Stimulated activated CD4-positive, alpha-beta T cell treated with anti-CD3 and anti-CD28 coated beads, Interleukin-12 subunit alpha, Interleukin-12 subunit beta, amount 100 ng/mL, for 48 hours (primary cell): ENCODE results near the gene PHF20.
"Not testable (repeated sequence)": the region's sequence is repeated elsewhere in the genome, so short reads cannot be mapped to it uniquely, and the experiment has no call there.

ENCODE experiments used
- DNase-seq, 3 donors: peaks; one replicate each; pipeline ENCODE4 v3.0.0-alpha.2; 2020; ENCODE audit warnings: low read depth in 2 of 3, low spot score in 1 of 3

The PHF20 gene

GRCh38 chr20:35883778-35884540 lies 112.1 kb downstream of the PHF20 start:
- peak; percentile 15 to 35 (median 27) for DNase-seq

DNA sequence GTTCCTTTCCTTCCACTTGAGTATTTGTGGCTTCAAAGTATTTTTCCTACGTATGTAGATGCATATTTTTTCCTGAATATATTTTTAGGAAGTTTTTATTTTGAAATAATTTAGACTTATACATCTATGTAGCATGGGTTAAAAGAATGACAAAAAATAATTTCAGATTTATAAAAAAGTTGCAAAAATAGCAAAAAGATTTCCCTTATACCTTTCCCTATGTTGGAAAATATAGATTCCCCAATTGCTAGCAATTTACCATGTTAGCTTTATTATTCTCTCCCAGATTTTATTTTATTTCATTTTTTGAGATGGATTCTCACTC lies 112.7 kb downstream of the PHF20 start:
- no peak for DNase-seq

GRCh38 chr20:35885212-35885611 lies 113.4 kb downstream of the PHF20 start:
- DNase-seq = no peak

- no peak for DNase-seq
These were observed 114.7 kb downstream of the PHF20 start for GRCh38 chr20:35886537-35886936.

- no peak for DNase-seq
These were observed 115.7 kb downstream of the PHF20 start for GRCh38 chr20:35887393-35888064.

- DNase-seq = no peak
These were observed 116.8 kb downstream of the PHF20 start for GRCh38 chr20:35888657-35889056.

DNA sequence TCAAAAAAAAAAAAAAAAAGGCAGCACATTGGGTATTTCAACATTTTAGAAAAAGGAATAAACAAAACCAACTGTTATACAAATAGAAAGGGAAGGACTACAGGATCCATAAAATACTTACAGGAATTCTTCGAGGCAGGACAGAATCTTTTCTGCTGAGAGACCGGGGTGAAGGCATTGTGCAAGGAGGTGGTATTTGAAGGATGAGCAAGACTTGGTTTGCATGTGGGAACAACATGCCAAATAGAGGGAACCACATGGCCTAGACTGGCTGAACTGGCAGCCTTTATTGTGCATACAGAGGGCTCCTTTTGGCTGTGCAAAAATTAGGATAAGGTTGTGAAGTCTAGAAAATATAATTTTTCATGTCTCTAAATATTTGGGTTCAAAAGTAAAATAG lies 119.6 kb downstream of the PHF20 start:
- DNase-seq = no peak

DNA sequence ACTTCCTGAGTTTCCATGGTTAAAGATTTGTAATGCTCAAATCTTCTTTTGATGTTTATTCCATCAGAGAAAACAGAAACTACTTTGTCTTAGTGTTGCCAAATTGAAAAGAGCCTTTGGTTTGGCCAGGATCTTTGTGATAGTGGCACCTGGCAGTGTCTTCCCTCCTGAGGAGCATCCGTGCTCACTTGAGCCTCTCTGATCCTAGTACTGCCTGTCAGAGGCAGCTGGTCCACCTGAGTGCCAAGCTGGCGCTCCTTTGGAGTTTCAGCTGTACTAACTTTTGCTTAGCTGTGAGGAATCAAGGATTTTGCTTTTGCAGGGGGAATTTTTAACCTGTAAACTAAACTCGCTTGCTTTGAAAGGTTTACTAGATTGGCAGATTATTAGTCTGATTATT lies 121.1 kb downstream of the PHF20 start:
- DNase-seq = no peak

GRCh38 chr20:35893942-35894341 lies 122.1 kb downstream of the PHF20 start:
- DNase-seq = no peak

DNA sequence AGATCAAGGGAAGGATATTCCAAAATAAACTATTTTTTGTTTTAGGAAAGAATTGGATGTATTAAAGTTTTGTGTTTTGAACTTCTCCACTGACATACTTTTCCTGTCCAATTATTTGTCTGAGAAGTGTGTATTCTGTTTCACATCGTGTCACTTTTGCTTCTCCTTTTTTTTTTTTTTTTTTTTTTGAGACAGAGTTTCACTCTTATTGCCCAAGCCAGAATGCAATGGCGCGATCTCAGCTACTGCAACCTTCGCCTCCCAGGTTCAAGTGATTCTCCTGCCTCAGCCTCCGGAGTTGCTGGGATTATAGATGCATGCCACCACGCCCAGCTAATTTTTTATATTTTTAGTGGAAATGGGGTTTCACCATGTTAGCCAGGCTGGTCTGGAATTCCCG lies 123.7 kb downstream of the PHF20 start:
- not testable (repeated sequence) for DNase-seq

- no peak for DNase-seq
These were observed 127.2 kb downstream of the PHF20 start for GRCh38 chr20:35899064-35899463.

DNA sequence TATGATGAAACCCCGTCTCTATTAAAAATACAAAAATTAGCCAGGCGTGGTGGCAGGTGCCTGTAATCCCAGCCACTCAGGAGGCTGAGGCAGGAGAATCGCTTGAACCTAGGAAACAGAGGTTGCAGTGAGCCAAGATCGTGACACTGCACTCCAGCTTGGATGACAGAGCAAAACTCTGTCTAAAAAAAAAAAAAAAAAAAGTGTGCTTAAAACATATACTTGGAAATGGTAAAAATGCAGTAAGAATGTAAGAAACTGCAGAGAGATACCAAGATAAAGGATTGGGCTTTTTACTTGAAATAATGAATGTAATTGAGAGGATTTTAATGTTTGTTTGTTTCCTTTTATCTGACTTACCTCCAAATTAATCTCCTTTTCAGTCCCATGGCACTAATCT lies 129.4 kb downstream of the PHF20 start:
- DNase-seq = not testable (repeated sequence)

DNA sequence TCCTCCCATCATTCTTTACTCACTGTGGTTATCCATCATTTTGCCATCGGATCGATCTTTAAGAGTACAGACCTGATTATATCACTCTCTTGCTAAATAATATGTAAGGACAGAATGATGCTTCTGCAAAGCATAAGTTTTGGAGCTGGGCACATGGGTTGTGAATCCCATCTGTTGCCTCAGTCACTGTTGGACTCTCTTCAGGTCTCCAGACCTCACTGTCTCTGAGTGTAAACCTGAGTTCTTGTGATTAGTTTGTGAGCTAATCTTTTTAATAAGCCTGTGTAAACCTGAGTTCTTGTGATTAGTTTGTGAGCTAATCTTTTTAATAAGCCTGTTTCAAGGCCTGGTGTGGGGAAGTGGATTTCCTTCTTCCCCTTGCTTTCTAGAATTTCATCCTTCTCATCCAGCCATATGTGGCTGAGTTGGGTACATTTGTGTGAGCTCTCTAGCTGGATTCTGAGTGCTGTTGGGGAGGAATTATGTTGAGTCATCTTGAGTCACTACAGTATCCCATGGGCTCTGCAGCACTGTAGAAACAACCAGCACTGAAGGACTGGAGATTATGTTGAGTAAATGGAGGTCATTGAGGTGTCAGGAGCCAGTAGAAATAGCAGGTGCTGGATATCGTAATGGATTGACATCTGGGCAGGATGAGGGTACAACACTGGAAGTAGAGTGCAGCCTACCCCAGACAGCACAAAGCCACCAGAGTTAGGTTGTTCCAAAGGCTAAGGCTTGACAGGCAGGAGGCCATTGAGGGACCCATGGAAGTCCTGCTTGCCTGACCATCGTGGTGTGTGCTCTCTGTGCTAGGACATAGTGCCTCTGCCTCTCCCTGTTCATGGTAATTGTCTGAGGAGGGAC lies 130.1 kb downstream of the PHF20 start:
- no peak for DNase-seq

DNA sequence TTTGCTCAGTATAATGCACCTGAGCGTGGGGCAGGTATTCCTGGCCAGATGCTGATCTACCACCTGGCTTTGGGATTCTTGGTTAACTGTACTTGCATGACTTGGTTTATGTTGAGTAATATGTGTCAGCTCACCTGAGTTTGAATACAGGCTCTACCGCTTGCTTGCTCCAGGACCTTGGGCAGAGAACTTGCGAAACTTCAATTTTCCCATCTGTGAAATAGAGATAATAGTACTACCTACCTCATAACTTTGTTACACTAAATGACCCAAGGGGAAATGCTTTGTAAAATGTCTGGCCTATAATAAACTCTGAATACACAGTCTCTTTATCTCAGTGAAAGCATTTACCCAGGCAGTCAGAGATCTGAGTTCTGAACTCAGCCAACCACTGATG lies 130.7 kb downstream of the PHF20 start:
- no peak for DNase-seq

DNA sequence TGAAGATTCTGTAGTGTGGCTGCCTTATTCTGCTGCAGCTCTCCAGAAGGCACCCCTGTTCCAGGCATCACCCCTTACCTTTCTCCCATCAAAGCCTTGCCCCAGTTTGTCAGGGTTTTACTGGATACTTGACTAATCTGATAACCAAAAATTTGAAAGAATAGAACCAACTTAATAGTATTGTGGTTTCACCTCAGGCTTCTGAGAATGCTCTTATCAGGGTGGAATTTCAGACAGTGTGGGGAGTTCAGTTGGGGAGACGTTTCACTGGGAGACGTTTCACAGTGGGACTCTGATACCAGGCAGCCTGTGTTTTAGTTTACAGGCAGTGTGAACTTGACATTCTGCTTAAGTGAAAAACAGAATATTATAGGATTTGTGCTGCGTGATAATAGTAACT lies 132.0 kb downstream of the PHF20 start:
- DNase-seq = no peak

DNA sequence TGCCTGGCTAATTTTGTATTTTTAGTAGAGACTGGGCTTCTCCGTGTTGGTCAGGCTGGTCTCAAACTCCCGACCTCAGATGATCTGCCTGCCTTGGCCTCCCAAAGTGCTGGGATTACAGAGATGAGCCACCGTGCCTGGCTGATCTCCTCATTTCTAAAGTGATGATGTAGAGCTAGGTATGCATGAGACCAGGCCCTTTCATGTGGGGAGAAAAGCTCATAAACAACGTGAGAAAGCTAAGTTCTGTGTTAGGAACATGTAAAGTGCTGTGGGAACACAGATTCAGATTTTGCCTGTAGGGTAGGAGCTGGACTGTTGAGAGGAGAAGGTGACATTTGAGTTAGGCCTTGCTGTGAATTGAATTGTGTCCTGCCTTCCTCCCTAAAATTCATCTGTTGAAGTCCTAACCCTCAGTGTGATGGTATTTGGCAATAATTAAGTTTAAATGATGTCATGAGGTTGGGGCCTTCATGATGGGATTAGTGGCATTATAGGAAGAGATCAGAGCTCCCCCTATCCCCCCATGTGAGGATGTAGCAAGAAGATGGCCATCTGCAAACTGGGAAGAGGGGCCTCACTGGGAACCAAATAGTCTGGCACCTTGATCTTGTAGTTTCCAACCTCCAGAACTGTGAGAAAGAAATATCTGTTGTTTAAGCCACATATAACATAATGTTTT lies 133.3 kb downstream of the PHF20 start:
- no peak for DNase-seq

DNA sequence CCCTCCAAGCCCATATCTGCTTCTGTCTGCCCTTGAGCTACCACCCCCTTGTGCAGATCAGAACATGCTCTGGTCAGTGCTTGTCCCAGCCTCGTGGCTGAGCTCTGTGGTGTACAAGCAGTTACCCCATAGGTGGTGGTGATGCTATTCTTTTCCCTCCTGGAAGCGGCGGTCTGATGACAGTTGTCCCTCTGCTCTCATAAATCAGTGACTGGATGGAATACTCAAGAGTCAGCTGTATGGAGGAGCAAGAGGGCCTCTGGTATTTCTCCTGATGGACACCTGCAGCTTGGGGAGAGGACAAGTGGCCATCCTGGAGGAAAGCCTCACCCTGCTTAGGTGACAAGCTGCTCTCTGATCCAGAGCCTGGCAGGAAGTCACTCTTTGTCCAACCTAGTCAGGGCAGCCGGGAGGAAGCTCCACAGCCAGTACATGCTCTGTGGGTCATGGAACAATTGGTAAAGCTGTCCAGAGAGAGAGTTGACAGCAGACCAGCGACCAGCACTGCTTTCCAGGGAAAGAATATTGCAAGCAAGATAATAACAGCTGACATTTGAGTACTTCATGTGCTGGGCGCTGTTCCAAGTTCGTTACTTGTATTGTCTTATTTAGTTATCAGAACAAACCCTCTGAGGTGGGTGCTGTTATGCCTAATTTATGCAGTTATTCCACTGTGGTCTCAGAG lies 135.3 kb downstream of the PHF20 start:
- DNase-seq = no peak

DNA sequence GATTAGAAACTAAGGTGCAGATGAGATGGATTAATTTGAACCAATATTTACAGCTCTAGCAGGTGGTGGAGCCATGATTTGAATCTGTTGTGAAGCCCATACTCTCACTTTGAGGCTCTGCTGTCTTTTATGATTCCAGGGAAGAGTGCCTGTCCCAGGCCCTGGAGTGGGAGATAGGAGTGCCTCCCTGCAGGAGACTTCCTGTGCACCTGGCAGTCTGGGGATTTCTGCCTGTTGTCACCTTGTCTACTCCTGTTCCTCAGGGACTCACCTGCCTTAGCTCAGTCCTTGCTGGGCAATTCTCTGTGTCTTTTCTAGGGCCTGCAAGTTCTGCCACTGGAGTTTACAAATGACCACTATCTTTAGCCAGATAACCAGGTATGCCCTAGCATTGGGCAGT lies 136.2 kb downstream of the PHF20 start:
- no peak for DNase-seq

DNA sequence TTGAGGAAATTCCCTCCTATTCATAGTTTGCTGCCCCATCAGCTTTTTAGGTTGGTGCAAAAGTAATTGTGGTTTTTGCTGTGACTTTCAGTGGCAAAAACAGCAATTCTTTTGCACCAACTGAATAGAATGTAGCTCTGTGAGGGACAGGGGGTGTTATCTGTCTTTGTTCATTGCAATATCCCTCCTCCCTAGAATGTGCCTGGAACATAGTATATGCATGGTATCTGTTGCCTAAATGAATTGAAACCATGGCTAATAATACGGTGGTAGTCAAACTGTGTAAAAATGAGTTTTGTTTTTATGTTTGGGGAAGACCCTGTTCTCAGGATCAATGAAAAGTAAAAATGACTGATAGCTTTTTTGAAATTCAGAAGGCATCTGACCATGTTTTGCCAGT lies 137.4 kb downstream of the PHF20 start:
- DNase-seq = no peak

- DNase-seq = no peak
These were observed 138.0 kb downstream of the PHF20 start for GRCh38 chr20:35909796-35910195.

DNA sequence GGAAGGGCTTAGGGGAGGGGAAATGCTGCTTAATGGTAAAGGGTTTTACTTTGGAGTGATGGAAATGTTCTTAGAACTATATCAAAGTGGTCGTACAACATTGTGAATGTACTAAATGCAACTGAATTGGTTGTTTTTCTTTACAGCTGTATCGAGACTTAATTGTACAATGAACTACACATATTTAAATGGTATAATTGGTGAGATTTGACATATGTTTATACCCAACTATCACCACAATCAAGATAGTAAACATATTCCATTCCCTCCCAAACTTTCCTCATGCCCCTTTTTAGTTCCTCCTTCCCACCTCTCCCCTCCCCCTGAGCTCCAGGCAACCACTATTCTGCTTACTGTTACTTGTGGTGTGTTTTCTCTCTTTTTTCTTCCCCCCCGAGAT lies 138.4 kb downstream of the PHF20 start:
- no peak for DNase-seq
